ENCODE results near the gene TOM1L2. TPM values are rescaled to one million over a fixed set of nuclear protein-coding genes. Genes with fewer than 3 reads are reported as not detected.
A peak's percentile ranks its signal among the peaks of the same experiment; 100 is the strongest.
"Not testable (repeated sequence)": the region's sequence is repeated elsewhere in the genome, so short reads cannot be mapped to it uniquely, and the experiment has no call there.

The TOM1L2 gene
- total RNA-seq, 2 experiments from 2014 or later, result 32.9 to 37.0 TPM

GRCh38 chr17:18006495-18007239 is 34.5 kb upstream of the TOM1L2 start:
- POLR2A ChIA-PET, result no interaction called here
- Mint-ChIP-seq H3K27ac (peak overlapping the region; percentile 26), H3K36me3 (no peaks in the 10 kb centered on the region)

GRCh38 chr17:18005496-18005895 is 33.3 kb upstream of the TOM1L2 start:
- no peaks in the 10 kb centered on the region for H3K9me3 Mint-ChIP-seq
- peaks cover 6% of the 10 kb centered on the region for H3K4me1 Mint-ChIP-seq
- POLR2A ChIA-PET, result no interaction called here
- ATAC-seq (ENCODE audit: low read depth) (no peak), DNase-seq (no peak)
- no peaks in the 10 kb centered on the region for H3K36me3 Mint-ChIP-seq
- H3K4me3 Mint-ChIP-seq, result no peak overlapping the region
- H3K27me3 Mint-ChIP-seq, result no peaks in the 10 kb centered on the region
- H3K27ac Mint-ChIP-seq, result no peak overlapping the region

More at GRCh38 chr17:18006495-18007239, 34.5 kb upstream of the TOM1L2 start:
- no peak for DNase-seq
- Mint-ChIP-seq H3K9me3 (no peaks in the 10 kb centered on the region), H3K27me3 (no peaks in the 10 kb centered on the region), H3K4me1 (peaks cover 6% of the 10 kb centered on the region), H3K4me3 (no peak overlapping the region)
- no peak for ATAC-seq (ENCODE audit: low read depth)

DNA sequence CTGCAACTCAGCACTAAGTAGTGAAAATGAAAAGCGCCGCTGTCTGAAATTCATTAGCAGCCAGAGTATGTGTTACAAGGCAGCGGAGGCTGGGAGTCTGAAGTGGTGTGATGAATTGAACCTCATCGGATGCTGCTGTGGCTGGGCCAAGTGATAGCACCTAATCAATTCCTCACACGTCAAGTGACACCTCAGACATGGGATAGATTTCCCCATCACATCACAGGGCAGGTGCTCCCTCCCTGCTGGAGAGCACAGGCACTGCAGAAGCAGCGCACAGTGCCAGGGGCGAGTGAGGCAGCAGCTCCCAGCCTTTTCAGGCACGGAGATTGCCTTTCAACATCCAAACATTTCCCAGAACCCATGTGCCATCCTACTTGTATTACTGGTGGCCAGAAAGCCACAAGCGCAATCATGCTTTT is 32.7 kb upstream of the TOM1L2 start:
- H3K27ac Mint-ChIP-seq, result no peak overlapping the region
- no peaks in the 10 kb centered on the region for H3K36me3 Mint-ChIP-seq
- H3K4me1 Mint-ChIP-seq, result peaks cover 6% of the 10 kb centered on the region
- H3K9me3 Mint-ChIP-seq, result no peaks in the 10 kb centered on the region
- no peak for ATAC-seq (ENCODE audit: low read depth)
- POLR2A ChIA-PET, result no interaction called here
- no peaks in the 10 kb centered on the region for H3K27me3 Mint-ChIP-seq
- no peak overlapping the region for H3K4me3 Mint-ChIP-seq
- no peak for DNase-seq

DNA sequence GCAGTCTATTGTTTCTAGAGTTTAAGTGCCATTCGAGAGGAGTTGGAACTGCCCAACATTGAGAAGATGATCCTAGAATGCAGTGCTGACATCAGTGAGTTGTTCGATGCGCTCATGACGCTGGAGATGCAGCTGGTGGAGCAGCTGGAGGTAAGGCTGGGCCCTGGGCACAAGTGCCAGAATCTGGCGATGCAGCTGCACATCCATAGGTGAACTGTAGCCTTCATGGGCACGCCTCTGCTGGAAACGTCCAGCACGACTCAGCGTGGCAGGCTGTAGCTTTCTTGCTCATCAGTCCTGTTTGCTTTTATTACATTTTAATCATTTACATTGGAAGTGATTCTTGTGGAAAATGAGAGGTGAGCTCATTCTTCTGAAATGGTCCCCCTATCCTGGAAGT is 32.1 kb upstream of the TOM1L2 start:
- no peaks in the 10 kb centered on the region for H3K9me3 Mint-ChIP-seq
- ATAC-seq (ENCODE audit: low read depth), result no peak

GRCh38 chr17:18002171-18002570 is 30.0 kb upstream of the TOM1L2 start:
- Mint-ChIP-seq H3K27ac (no peak overlapping the region), H3K4me1 (peaks cover 6% of the 10 kb centered on the region), H3K27me3 (no peaks in the 10 kb centered on the region), H3K36me3 (no peaks in the 10 kb centered on the region), H3K9me3 (no peaks in the 10 kb centered on the region), H3K4me3 (no peak overlapping the region)
- no peak for ATAC-seq (ENCODE audit: low read depth)
- no peak for DNase-seq
- POLR2A ChIA-PET, result no interaction called here

More for the DNA sequence above, 32.1 kb upstream of the TOM1L2 start:
- Mint-ChIP-seq H3K27ac (no peak overlapping the region), H3K27me3 (no peaks in the 10 kb centered on the region), H3K4me3 (no peak overlapping the region), H3K4me1 (peaks cover 6% of the 10 kb centered on the region), H3K36me3 (no peaks in the 10 kb centered on the region)
- no peak for DNase-seq
- POLR2A ChIA-PET, result no interaction called here

DNA sequence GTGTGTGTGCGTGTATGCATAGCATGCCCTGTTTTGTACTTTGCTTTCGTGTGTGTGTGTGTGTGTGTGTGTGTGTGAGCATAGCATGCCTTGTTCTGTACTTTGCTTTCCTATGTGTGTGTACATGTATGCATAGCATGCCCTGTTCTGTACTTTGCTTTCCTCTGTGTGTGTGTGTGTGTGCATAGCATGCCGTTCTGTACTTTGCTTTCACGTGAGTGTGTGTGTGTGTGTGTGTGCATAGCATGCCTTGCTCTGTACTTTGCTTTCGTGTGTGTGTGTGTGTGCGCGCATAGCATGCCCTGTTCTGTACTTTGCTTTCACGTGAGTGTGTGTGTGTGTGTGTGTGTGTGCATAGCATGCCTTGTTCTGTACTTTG is 27.8 kb upstream of the TOM1L2 start:
- no peaks in the 10 kb centered on the region for H3K36me3 Mint-ChIP-seq
- POLR2A ChIA-PET, result no interaction called here
- no peak overlapping the region for H3K27ac Mint-ChIP-seq
- H3K4me3 Mint-ChIP-seq, result no peak overlapping the region
- no peak for ATAC-seq (ENCODE audit: low read depth)
- DNase-seq, result no peak
- H3K27me3 Mint-ChIP-seq, result no peaks in the 10 kb centered on the region
- H3K4me1 Mint-ChIP-seq, result no peaks in the 10 kb centered on the region
- H3K9me3 Mint-ChIP-seq, result no peaks in the 10 kb centered on the region

- POLR2A ChIA-PET, result no interaction called here
- ATAC-seq (ENCODE audit: low read depth), result no peak
- no peaks in the 10 kb centered on the region for H3K27me3 Mint-ChIP-seq
Measured at GRCh38 chr17:17999364-18000029, 27.3 kb upstream of the TOM1L2 start.

DNA sequence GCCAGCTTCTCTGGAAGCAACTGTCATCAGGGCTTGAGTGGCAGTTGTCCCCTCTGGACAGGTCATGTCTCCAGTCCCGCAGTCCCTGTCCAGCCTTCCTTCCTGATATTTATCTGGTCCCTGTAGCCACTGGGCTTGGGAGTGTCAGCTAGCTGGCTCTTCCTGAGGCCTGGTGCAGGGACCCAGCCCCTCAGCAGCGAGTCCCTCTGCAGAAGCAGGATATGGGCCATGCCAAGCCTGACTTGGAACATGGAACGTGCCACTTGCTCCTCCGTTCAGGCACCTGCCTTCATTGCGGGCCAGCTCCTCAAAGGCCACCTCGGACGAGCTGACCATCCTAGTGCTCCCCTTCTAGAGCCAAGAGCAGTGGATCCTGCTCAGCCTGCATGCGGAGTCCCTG is 26.7 kb upstream of the TOM1L2 start:
- POLR2A ChIA-PET, result no interaction called here
- ATAC-seq (ENCODE audit: low read depth), result no peak
- Mint-ChIP-seq H3K4me3 (no peak overlapping the region), H3K27ac (no peak overlapping the region), H3K4me1 (no peaks in the 10 kb centered on the region), H3K27me3 (no peaks in the 10 kb centered on the region), H3K36me3 (no peaks in the 10 kb centered on the region), H3K9me3 (no peaks in the 10 kb centered on the region)
- no peak for DNase-seq

More at GRCh38 chr17:17999364-18000029, 27.3 kb upstream of the TOM1L2 start:
- Mint-ChIP-seq H3K27ac (no peak overlapping the region), H3K36me3 (no peaks in the 10 kb centered on the region), H3K4me3 (no peak overlapping the region), H3K4me1 (no peaks in the 10 kb centered on the region), H3K9me3 (no peaks in the 10 kb centered on the region)
- no peak for DNase-seq

- H3K27me3 Mint-ChIP-seq; ATAC-seq (ENCODE audit: low read depth); H3K27ac Mint-ChIP-seq; H3K4me3 Mint-ChIP-seq; DNase-seq; H3K9me3 Mint-ChIP-seq; POLR2A ChIA-PET; H3K4me1 Mint-ChIP-seq; H3K36me3 Mint-ChIP-seq: not testable (repeated sequence)
Measured at GRCh38 chr17:17995887-17996286, 23.7 kb upstream of the TOM1L2 start.

GRCh38 chr17:17994271-17995069 is 22.3 kb upstream of the TOM1L2 start:
- no peaks in the 10 kb centered on the region for H3K9me3 Mint-ChIP-seq
- H3K27ac Mint-ChIP-seq, result no peak overlapping the region
- no peak overlapping the region for H3K4me3 Mint-ChIP-seq
- ATAC-seq (ENCODE audit: low read depth), result peak; percentile 63
- H3K36me3 Mint-ChIP-seq, result no peaks in the 10 kb centered on the region
- DNase-seq, result no peak
- no peaks in the 10 kb centered on the region for H3K27me3 Mint-ChIP-seq
- POLR2A ChIA-PET, result no interaction called here
- H3K4me1 Mint-ChIP-seq, result no peaks in the 10 kb centered on the region

- Mint-ChIP-seq H3K27ac (no peak overlapping the region), H3K4me1 (no peaks in the 10 kb centered on the region), H3K36me3 (no peaks in the 10 kb centered on the region), H3K9me3 (no peaks in the 10 kb centered on the region), H3K27me3 (no peaks in the 10 kb centered on the region), H3K4me3 (no peak overlapping the region)
- POLR2A ChIA-PET, result no interaction called here
- ATAC-seq (ENCODE audit: low read depth), result no peak
- no peak for DNase-seq
Measured at GRCh38 chr17:17993852-17994251, 21.7 kb upstream of the TOM1L2 start.

- no peak overlapping the region for H3K27ac Mint-ChIP-seq
- no peak overlapping the region for H3K4me3 Mint-ChIP-seq
- H3K4me1 Mint-ChIP-seq, result no peaks in the 10 kb centered on the region
- POLR2A ChIA-PET, result no interaction called here
- H3K27me3 Mint-ChIP-seq, result no peaks in the 10 kb centered on the region
- H3K9me3 Mint-ChIP-seq, result no peaks in the 10 kb centered on the region
- no peaks in the 10 kb centered on the region for H3K36me3 Mint-ChIP-seq
- ATAC-seq (ENCODE audit: low read depth), result no peak
- no peak for DNase-seq
Measured at GRCh38 chr17:17993366-17993765, 21.2 kb upstream of the TOM1L2 start.

DNA sequence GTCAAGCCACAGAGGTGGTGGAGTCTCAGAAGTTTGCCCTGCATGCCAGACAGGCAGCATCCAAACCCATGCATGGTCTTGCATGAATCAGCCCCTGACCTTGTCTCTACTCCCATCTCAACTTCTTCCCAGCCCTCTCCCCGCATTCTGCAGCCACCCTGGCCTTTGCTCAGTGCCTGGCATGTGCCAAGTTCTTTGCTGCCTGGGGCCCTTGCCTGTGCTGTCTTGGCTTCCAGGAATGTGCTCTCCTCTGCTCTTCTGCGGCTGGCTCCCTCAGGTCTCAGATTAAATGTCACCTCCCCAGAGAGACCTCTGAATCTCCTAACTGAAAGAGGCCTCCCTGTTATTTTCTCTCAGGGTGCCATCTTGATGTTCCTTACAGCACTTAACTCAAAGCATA is 18.1 kb upstream of the TOM1L2 start:
- DNase-seq (no peak), ATAC-seq (ENCODE audit: low read depth) (no peak)
- H3K4me1 Mint-ChIP-seq, result no peaks in the 10 kb centered on the region
- H3K36me3 Mint-ChIP-seq, result no peaks in the 10 kb centered on the region
- H3K27me3 Mint-ChIP-seq, result no peaks in the 10 kb centered on the region
- POLR2A ChIA-PET, result interaction anchor here (0.6 kb wide), 1 partner anchor 514 kb away, joined by 3 read pairs; no protein-coding TSS in a partner anchor
- H3K4me3 Mint-ChIP-seq, result no peak overlapping the region
- H3K27ac Mint-ChIP-seq, result no peak overlapping the region
- H3K9me3 Mint-ChIP-seq, result no peaks in the 10 kb centered on the region

Measured in activated naive CD8-positive, alpha-beta T cell treated with anti-CD3 and anti-CD28 coated beads, Interleukin-2, amount 10 ng/mL, durations not matched to agents 7 days and 5 days (primary cell).